Testis (tissue), 3 donors: ENCODE data around the gene KRTAP10-9. TPM values are rescaled to one million over a fixed set of nuclear protein-coding genes. Genes with fewer than 3 reads are reported as not detected.

Source experiments
- DNase-seq: peaks from one replicate; pipeline ENCODE4 v3.0.0-alpha.2; 2019
- H3K27ac ChIP-seq, 2 donors: fragments of 200-600 bp; sonication (generic); one replicate each; pipeline ENCODE4 v1.5.1; 2019
- H3K27me3 ChIP-seq: fragments of 200-600 bp; sonication (generic); one replicate; pipeline ENCODE4 v1.5.1; 2019
- H3K36me3 ChIP-seq: fragments of 200-600 bp; sonication (generic); one replicate; pipeline ENCODE4 v1.5.1; 2017; ENCODE audit warnings: low read depth; ENCODE audit errors: missing control alignments
- H3K4me1 ChIP-seq: fragments of 200-600 bp; sonication (generic); one replicate; pipeline ENCODE4 v1.5.1; 2019
- H3K4me3 ChIP-seq, 2 donors: fragments of 200-600 bp; sonication (generic); one replicate each; pipeline ENCODE4 v1.5.1; 2017 to 2019
- H3K9me3 ChIP-seq: fragments of 200-600 bp; sonication (generic); one replicate; pipeline ENCODE4 v1.5.1; 2017
- POLR2A ChIP-seq: fragments of 450-650 bp; IDR thresholded peaks from one replicate; pipeline ENCODE4 v1.6.1; 2017; ENCODE audit warnings: antibody characterized with exemption, mild to moderate bottlenecking, moderate library complexity
- WGBS, 2 donors: methylation state at CpG; one replicate each; pipeline ENCODE4 v1.1.5; 2018; 5-methylcytosine and 5-hydroxymethylcytosine counted together
- intact Hi-C: fragments of 100-400 bp; cut with DNase I; formaldehyde crosslinking; loops from one replicate; pipeline ENCODE4 v1.15.1; 2023; ENCODE audit warnings: low total_unique reads
- polyA plus RNA-seq: library from polyadenylated mRNA; stranded (reverse); fragments of 350-450 nt; fragmentation: Illumina TruSeq; extraction: RNeasy Lipid Tissue Mini Kit (QIAGEN cat#74804); gene quantifications from one replicate; pipeline ENCODE4 v1.2.3, GENCODE V29; 2014; ENCODE audit warnings: low read depth, low replicate concordance; ENCODE audit not compliant: insufficient read depth
- total RNA-seq, 2 donors: library from RNA; depleted of rRNA; stranded (reverse); fragments of >200 nt; gene quantifications; one replicate each; pipeline ENCODE4 v1.2.3, GENCODE V29; 2016
- TF ChIP-seq, protein P1 (sequence below), 3 experiments: fragments of 450-650 bp in 2 of 3; fragments of 200-600 bp in 1 of 3; sonication (generic) in 1 of 3; IDR thresholded peaks; one replicate each; pipeline ENCODE4 v1.5.1; 2016 to 2019; ENCODE audit warnings: antibody characterized with exemption in 3 of 3, mild to moderate bottlenecking in 2 of 3, moderate library complexity in 1 of 3

Gene KRTAP10-9
- total and polyA plus RNA-seq, 3 donors from 2014 or later = not detected

DNA sequence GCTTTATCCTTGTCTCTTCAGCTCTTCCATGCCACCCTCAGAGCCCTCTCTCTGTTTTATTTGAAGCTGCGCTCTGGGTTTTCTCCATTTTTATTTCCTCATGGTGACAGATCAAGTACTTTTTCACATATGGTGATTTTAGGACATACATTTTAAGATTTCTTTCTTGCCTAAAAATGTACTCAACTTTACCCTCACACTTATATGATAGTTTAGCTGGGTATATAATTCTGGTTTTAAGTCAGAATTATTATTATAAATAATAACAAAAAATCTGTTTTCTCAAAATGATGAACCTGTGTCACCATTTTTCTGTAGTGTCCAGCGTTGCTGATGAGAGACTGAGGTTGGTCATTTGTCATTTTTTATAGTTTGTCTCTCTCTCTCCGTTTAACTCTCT is 45.7 kb upstream of the KRTAP10-9 start:
- Histone ChIP-seq H3K4me1 (no peaks in the 10 kb centered on the region), H3K27me3 (no peaks in the 10 kb centered on the region), H3K36me3 (no peaks in the 10 kb centered on the region), H3K9me3 (no peaks in the 10 kb centered on the region), H3K4me3 (no peak overlapping the region), H3K27ac (no peak overlapping the region)
- TF ChIP-seq POLR2A = no peak
- TF ChIP-seq, protein P1, sequence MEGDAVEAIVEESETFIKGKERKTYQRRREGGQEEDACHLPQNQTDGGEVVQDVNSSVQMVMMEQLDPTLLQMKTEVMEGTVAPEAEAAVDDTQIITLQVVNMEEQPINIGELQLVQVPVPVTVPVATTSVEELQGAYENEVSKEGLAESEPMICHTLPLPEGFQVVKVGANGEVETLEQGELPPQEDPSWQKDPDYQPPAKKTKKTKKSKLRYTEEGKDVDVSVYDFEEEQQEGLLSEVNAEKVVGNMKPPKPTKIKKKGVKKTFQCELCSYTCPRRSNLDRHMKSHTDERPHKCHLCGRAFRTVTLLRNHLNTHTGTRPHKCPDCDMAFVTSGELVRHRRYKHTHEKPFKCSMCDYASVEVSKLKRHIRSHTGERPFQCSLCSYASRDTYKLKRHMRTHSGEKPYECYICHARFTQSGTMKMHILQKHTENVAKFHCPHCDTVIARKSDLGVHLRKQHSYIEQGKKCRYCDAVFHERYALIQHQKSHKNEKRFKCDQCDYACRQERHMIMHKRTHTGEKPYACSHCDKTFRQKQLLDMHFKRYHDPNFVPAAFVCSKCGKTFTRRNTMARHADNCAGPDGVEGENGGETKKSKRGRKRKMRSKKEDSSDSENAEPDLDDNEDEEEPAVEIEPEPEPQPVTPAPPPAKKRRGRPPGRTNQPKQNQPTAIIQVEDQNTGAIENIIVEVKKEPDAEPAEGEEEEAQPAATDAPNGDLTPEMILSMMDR (IDR thresholded peaks at IDR 0.05) = no peak
- intact Hi-C loops = no loop called here
- WGBS, 2 donors = 76 to 86% methylated on average over 3 of the region's 3 CpGs
- no peak for DNase-seq

DNA sequence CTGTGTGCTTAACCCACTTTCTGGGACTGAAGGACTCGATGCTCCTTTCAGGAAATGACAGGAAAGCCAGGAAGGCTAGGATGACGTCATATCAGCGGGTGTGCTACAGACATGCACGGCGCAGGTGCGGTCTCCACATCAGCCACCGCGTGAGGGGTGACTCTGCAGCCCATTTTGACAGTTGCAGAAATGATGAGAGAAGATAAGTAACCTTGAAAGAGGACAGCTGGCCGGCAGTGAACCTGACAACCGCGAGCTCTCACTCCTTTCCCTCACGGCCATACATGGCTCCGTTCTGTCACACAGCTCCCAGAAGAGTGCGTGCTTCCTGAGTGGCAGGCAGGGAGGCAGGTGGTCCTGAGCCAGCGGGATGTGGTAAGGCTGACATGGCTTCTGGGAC is 44.8 kb upstream of the KRTAP10-9 start:
- WGBS, 2 donors = 77% methylated on average over 14 to 15 of the region's 15 CpGs
- H3K4me1 ChIP-seq = no peaks in the 10 kb centered on the region
- TF ChIP-seq POLR2A = no peak
- TF ChIP-seq, protein P1 (IDR thresholded peaks at IDR 0.05) = no peak
- no peaks in the 10 kb centered on the region for H3K9me3 ChIP-seq
- no peak overlapping the region for H3K4me3 ChIP-seq
- no peak for DNase-seq
- intact Hi-C loops = no loop called here
- no peak overlapping the region for H3K27ac ChIP-seq
- no peaks in the 10 kb centered on the region for H3K36me3 ChIP-seq
- no peaks in the 10 kb centered on the region for H3K27me3 ChIP-seq

DNA sequence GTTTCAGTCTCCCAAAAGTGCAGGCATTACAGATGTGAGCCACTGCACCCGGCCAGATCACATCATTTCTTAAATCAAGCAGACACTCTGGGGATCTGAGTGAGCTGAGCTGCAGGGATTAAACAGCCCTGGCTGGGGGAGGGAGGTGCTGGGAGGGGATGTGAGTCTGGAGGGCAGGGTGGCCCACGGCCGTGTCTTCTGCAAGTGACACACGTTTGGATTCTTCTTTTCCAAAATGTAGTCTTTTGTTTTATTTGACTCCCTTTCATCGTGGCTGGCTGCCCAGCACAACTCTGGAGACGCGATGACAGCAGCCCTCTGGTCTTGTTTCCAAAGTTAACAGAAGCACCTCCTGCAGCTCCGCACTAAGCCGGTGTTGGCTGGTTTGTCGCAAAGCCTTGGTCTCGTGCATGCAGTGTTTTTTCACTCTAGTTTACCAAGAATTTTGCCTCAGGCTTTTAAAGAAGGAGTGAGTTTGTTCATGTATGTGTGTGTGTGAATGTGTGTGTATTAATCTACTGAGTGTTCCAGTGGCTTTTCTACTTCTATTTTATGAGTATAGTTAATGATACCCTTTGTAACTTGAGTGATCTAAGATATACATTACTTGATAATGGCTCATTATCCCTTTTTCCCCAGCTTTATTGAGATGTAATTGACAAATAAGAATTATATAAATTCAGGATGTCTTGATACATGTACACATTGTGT is 43.6 kb upstream of the KRTAP10-9 start:
- intact Hi-C loops = no loop called here
- Histone ChIP-seq H3K9me3 (no peaks in the 10 kb centered on the region), H3K27ac (no peak overlapping the region), H3K27me3 (no peaks in the 10 kb centered on the region), H3K4me3 (no peak overlapping the region), H3K4me1 (no peaks in the 10 kb centered on the region), H3K36me3 (no peaks in the 10 kb centered on the region)
- 40 to 48% methylated on average over 11 of the region's 11 CpGs for WGBS, 2 donors
- TF ChIP-seq POLR2A = no peak
- TF ChIP-seq, protein P1 (IDR thresholded peaks at IDR 0.05) = no peak
- no peak for DNase-seq

GRCh38 chr21:44583800-44584147 is 43.1 kb upstream of the KRTAP10-9 start:
- intact Hi-C loops = no loop called here
- Histone ChIP-seq H3K36me3 (no peaks in the 10 kb centered on the region), H3K9me3 (no peaks in the 10 kb centered on the region), H3K4me3 (no peak overlapping the region), H3K27me3 (no peaks in the 10 kb centered on the region), H3K27ac (no peak overlapping the region), H3K4me1 (no peaks in the 10 kb centered on the region)
- no peak for TF ChIP-seq POLR2A
- TF ChIP-seq, protein P1 (IDR thresholded peaks at IDR 0.05) = no peak
- no peak for DNase-seq
- WGBS, 2 donors = 79 to 83% methylated on average over 6 of the region's 6 CpGs

DNA sequence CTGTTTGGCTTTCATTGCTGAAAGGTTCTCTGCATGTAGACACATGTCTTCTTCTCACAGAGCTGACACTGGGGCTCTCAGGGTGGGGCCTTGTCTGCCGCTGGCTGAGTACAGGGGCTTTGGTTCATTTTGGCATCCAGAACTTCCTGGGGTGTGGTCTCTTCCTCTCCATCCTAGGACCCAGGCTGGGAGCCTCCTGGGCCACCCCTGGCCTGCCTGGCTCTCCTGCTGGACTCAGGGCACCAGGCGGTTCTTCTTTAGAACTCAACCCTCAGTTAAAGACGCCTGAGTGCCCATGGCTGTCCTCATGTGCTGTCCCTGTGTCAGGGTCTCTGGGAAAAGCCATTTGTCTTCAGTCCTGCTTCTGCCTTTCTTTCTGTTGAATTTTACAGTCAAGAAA is 41.0 kb upstream of the KRTAP10-9 start:
- Histone ChIP-seq H3K4me3 (no peak overlapping the region), H3K27ac (no peak overlapping the region), H3K36me3 (no peaks in the 10 kb centered on the region), H3K9me3 (no peaks in the 10 kb centered on the region), H3K4me1 (no peaks in the 10 kb centered on the region), H3K27me3 (no peaks in the 10 kb centered on the region)
- 86 to 95% methylated on average over 3 of the region's 3 CpGs for WGBS, 2 donors
- intact Hi-C loops = no loop called here
- DNase-seq = no peak
- TF ChIP-seq, protein P1 (IDR thresholded peaks at IDR 0.05) = no peak
- no peak for TF ChIP-seq POLR2A
